ENCODE results near the gene GIT2. TPM values are rescaled to one million over a fixed set of nuclear protein-coding genes. Genes with fewer than 3 reads are reported as not detected.

The GIT2 gene
- total RNA-seq, 2 experiments from 2014 or later = 101 to 103 TPM

DNA sequence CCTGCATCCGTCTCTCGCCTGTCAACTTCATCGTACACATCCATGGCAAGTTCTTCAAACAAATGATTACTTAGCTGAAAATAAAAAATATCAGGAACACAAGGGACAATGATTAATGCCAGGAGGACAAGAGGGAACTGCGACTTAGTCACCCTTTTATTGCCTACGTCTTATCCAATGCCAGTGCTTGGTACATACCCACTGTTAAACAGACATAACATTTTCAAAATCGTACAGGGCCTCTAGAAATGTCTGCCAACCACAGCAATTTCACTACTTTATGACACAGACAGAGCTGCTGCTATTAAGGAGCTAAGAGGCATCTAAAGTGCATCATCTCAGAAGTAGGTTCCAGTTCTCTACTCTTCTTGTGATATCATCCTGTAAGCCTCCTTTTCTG lies 34.6 kb downstream of the GIT2 start:
- peaks cover 38% of the 10 kb centered on the region for H3K36me3 Mint-ChIP-seq

DNA sequence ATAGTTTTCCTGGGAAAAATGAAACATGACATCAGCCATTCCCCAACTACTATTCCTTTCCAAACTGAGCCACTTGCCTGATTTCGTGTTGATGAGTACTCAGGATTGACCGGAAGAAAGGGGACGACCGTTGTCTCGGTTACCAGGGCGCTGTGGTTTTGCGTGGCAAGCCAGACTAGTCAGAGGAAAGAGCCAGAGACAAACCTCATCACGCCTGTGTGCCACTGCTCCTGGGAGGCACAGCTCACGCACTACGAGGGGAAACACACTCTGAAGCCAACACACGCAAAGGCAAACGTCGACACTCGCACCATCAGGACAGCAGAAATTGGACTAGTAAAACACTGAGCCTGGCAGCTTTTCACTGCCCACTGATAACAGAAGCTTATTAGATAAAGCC lies 35.0 kb downstream of the GIT2 start:
- Mint-ChIP-seq H3K36me3 (peaks cover 38% of the 10 kb centered on the region), H3K27ac (no peak overlapping the region), H3K4me1 (no peaks in the 10 kb centered on the region), H3K4me3 (no peak overlapping the region), H3K9me3 (no peaks in the 10 kb centered on the region), H3K27me3 (no peaks in the 10 kb centered on the region)
- ATAC-seq (ENCODE audit: low read depth) = no peak
- POLR2A ChIA-PET = no interaction called here
- no peak for DNase-seq

More for the DNA sequence above, 34.6 kb downstream of the GIT2 start:
- Mint-ChIP-seq H3K27ac (no peak overlapping the region), H3K9me3 (no peaks in the 10 kb centered on the region), H3K4me1 (no peaks in the 10 kb centered on the region), H3K27me3 (no peaks in the 10 kb centered on the region), H3K4me3 (no peak overlapping the region)
- POLR2A ChIA-PET = no interaction called here
- no peak for ATAC-seq (ENCODE audit: low read depth)
- no peak for DNase-seq

GRCh38 chr12:109959411-109960093 lies 36.6 kb downstream of the GIT2 start:
- no peak for DNase-seq
- ATAC-seq (ENCODE audit: low read depth) = no peak
- no peaks in the 10 kb centered on the region for H3K27me3 Mint-ChIP-seq

DNA sequence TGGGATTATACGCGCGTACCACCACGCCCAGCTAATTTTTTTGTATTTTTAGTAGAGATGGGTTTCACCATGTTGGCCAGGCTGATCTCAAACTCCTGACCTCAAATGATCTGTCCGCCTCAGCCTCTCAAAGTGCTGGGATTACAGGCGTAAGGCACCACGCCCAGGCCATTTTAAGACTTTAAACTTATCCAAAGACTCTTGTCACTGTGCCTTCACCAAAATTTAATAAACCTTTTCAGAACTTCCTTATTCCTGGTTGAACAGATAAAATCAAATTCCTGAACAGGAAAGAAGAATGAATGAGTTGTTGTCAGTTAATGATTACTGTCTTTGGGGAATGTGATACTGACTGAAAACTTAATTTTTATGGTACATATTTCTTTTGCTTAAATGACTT lies 37.8 kb downstream of the GIT2 start:
- no peak for ATAC-seq (ENCODE audit: low read depth)
- H3K36me3 Mint-ChIP-seq = peaks cover 35% of the 10 kb centered on the region
- no peak overlapping the region for H3K27ac Mint-ChIP-seq
- no peak for DNase-seq
- H3K4me1 Mint-ChIP-seq = peaks cover 1% of the 10 kb centered on the region
- H3K27me3 Mint-ChIP-seq = no peaks in the 10 kb centered on the region
- H3K4me3 Mint-ChIP-seq = no peak overlapping the region
- POLR2A ChIA-PET = no interaction called here
- H3K9me3 Mint-ChIP-seq = no peaks in the 10 kb centered on the region

More at GRCh38 chr12:109959411-109960093, 36.6 kb downstream of the GIT2 start:
- Mint-ChIP-seq H3K9me3 (no peaks in the 10 kb centered on the region), H3K27ac (no peak overlapping the region), H3K4me1 (no peaks in the 10 kb centered on the region), H3K36me3 (peaks cover 32% of the 10 kb centered on the region), H3K4me3 (no peak overlapping the region)
- POLR2A ChIA-PET = no interaction called here

DNA sequence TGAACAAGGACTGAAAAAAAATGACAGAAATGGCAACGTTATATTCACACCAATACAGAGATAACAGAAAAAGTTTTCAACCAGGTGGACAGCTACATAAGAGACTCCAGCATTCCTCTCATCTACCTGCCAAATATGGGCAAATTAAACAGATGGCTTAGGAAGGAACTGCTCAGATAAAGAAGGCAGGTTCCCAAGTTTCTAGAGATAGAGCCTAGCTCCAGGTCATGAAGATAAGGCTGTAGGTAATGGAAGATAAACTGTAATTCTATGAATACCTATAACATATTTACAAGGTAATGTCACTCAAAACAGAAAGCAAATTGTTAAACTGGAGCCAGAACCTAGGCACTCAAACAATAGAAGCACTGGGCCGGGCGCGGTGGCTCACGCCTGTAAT lies 42.5 kb downstream of the GIT2 start:
- Mint-ChIP-seq H3K27ac (peak overlapping the region; percentile 58), H3K27me3 (no peaks in the 10 kb centered on the region)

DNA sequence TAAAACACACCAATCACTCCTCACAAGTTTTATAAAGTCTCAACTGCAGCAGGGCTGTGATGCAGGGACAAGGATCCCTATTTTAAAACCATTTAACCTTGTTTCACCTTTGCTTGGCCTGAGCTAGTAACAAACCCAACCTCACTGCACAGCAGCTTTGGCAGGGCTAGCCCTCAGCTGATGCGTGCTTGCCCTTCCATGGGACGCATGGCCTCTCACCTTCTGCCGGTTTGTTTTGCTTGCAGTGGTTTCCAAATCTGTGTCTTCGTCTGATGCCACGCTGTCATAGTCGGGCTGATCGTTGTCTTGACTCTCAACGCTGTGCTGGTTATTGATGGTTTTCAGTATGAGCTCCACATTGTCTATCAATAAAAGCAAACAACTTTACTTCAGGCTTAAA lies 43.3 kb downstream of the GIT2 start:
- Mint-ChIP-seq H3K4me3 (no peak overlapping the region), H3K4me1 (peaks cover 15% of the 10 kb centered on the region), H3K36me3 (peaks cover 40% of the 10 kb centered on the region), H3K27me3 (no peaks in the 10 kb centered on the region), H3K9me3 (no peaks in the 10 kb centered on the region), H3K27ac (peak overlapping the region; percentile 55)
- POLR2A ChIA-PET = no interaction called here
- DNase-seq (no peak), ATAC-seq (ENCODE audit: low read depth) (no peak)

More for the DNA sequence above, 42.5 kb downstream of the GIT2 start:
- ATAC-seq (ENCODE audit: low read depth) (no peak), DNase-seq (no peak)
- no peak overlapping the region for H3K4me3 Mint-ChIP-seq
- peaks cover 10% of the 10 kb centered on the region for H3K4me1 Mint-ChIP-seq
- H3K36me3 Mint-ChIP-seq = peaks cover 39% of the 10 kb centered on the region
- no peaks in the 10 kb centered on the region for H3K9me3 Mint-ChIP-seq
- POLR2A ChIA-PET = no interaction called here

- H3K36me3 Mint-ChIP-seq = peaks cover 45% of the 10 kb centered on the region
- H3K27ac Mint-ChIP-seq = peak overlapping the region; percentile 55
- DNase-seq (no peak), ATAC-seq (ENCODE audit: low read depth) (peak; percentile 18)
- peaks cover 20% of the 10 kb centered on the region for H3K4me1 Mint-ChIP-seq
- H3K9me3 Mint-ChIP-seq = no peaks in the 10 kb centered on the region
- H3K4me3 Mint-ChIP-seq = no peak overlapping the region
- POLR2A ChIA-PET = no interaction called here
- no peaks in the 10 kb centered on the region for H3K27me3 Mint-ChIP-seq
Measured at GRCh38 chr12:109952160-109952858, 43.9 kb downstream of the GIT2 start.

- Mint-ChIP-seq H3K27me3 (no peaks in the 10 kb centered on the region), H3K27ac (peak overlapping the region; percentile 5), H3K9me3 (no peaks in the 10 kb centered on the region), H3K4me3 (no peak overlapping the region), H3K36me3 (peaks cover 47% of the 10 kb centered on the region), H3K4me1 (peaks cover 26% of the 10 kb centered on the region)
- ATAC-seq (ENCODE audit: low read depth) (no peak), DNase-seq (no peak)
- POLR2A ChIA-PET = no interaction called here
Measured at GRCh38 chr12:109951751-109952150, 44.4 kb downstream of the GIT2 start.

DNA sequence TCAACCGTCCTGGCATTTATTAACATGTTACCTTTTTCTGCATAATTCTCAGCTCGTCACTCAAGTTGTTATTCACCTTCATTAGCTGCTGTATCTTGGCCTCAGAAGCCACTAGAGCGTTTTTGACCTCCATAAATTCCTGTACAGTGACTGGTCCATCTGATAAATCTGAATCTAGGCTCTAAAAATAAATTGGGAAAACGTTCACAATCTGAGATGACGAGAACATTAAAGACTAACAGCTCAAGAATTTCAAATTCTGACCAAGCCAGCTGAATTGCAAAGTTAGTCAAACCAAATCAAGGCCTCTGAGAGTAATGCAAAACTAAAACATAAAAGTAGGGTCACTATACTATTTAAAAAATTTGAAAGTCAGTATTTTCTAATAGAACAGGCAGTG lies 45.0 kb downstream of the GIT2 start:
- H3K27me3 Mint-ChIP-seq = no peaks in the 10 kb centered on the region
- no peak overlapping the region for H3K27ac Mint-ChIP-seq
- peaks cover 48% of the 10 kb centered on the region for H3K36me3 Mint-ChIP-seq
- DNase-seq (no peak), ATAC-seq (ENCODE audit: low read depth) (no peak)
- no peak overlapping the region for H3K4me3 Mint-ChIP-seq
- H3K4me1 Mint-ChIP-seq = peaks cover 31% of the 10 kb centered on the region
- POLR2A ChIA-PET = no interaction called here
- no peaks in the 10 kb centered on the region for H3K9me3 Mint-ChIP-seq

DNA sequence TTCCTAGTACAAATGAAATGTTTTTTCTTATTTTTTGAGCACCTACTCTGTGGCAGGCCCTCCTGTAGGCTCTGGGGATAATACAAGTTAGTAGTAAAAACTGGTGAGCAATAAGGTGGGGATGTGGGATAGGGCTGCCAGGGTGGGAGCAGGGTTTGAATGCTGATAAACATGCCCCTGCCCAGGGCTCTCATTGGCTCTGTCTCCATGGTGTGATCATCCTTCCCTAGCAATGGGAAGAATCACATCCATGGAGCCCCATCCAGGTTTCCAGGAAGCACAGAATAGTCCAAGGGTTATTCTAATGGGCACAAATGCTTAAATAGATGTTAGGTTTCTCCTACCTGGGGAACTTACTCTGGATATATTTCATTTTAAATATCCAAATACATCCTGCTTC lies 45.5 kb downstream of the GIT2 start:
- Mint-ChIP-seq H3K9me3 (no peaks in the 10 kb centered on the region), H3K36me3 (peaks cover 48% of the 10 kb centered on the region), H3K4me1 (peaks cover 31% of the 10 kb centered on the region), H3K27me3 (no peaks in the 10 kb centered on the region), H3K27ac (no peak overlapping the region), H3K4me3 (no peak overlapping the region)
- ATAC-seq (ENCODE audit: low read depth) (no peak), DNase-seq (no peak)
- POLR2A ChIA-PET = no interaction called here

- Mint-ChIP-seq H3K4me1 (peaks cover 31% of the 10 kb centered on the region), H3K27ac (no peak overlapping the region), H3K27me3 (no peaks in the 10 kb centered on the region), H3K4me3 (no peak overlapping the region), H3K36me3 (peaks cover 49% of the 10 kb centered on the region), H3K9me3 (no peaks in the 10 kb centered on the region)
- POLR2A ChIA-PET = no interaction called here
- DNase-seq (no peak), ATAC-seq (ENCODE audit: low read depth) (no peak)
Measured at GRCh38 chr12:109949089-109949488, 47.1 kb downstream of the GIT2 start.

GRCh38 chr12:109948368-109948767 lies 47.8 kb downstream of the GIT2 start:
- ATAC-seq (ENCODE audit: low read depth) = no peak
- no peak for DNase-seq
- no peaks in the 10 kb centered on the region for H3K9me3 Mint-ChIP-seq
- peaks cover 45% of the 10 kb centered on the region for H3K36me3 Mint-ChIP-seq
- no peak overlapping the region for H3K4me3 Mint-ChIP-seq
- POLR2A ChIA-PET = no interaction called here
- peak overlapping the region; percentile 31 for H3K27ac Mint-ChIP-seq
- no peaks in the 10 kb centered on the region for H3K27me3 Mint-ChIP-seq
- peaks cover 31% of the 10 kb centered on the region for H3K4me1 Mint-ChIP-seq

GRCh38 chr12:109947521-109947920 lies 48.6 kb downstream of the GIT2 start:
- Mint-ChIP-seq H3K4me1 (peaks cover 25% of the 10 kb centered on the region), H3K27me3 (no peaks in the 10 kb centered on the region), H3K9me3 (no peaks in the 10 kb centered on the region), H3K4me3 (peak overlapping the region; percentile 28), H3K27ac (no peak overlapping the region), H3K36me3 (peaks cover 42% of the 10 kb centered on the region)
- POLR2A ChIA-PET = interaction anchor here (0.7 kb wide), 1 partner anchor 11 kb away, joined by 3 read pairs; no protein-coding TSS in a partner anchor
- DNase-seq (no peak), ATAC-seq (ENCODE audit: low read depth) (no peak)

DNA sequence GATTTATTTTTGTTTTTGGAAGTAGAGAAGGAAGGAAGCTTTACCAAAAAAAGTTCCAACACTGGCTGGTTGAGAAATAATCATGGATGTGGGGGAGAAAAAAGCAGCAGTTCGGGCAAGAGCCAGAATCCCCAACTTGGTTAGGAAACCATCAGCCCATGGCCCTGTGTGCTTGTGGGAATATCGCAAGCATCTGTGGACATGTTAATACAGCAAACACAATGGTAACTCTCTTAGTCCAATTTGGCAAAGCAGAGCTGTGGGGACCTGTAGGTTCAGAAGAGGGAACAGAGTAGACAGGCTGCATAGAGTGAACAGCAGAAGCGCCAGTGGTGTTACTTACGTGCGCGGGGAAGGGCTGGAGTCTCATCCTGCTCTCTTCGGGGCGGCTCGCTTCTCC lies 49.3 kb downstream of the GIT2 start:
- Mint-ChIP-seq H3K9me3 (no peaks in the 10 kb centered on the region), H3K27me3 (no peaks in the 10 kb centered on the region), H3K4me1 (peaks cover 23% of the 10 kb centered on the region), H3K27ac (peak overlapping the region; percentile 71), H3K36me3 (peaks cover 37% of the 10 kb centered on the region), H3K4me3 (peak overlapping the region; percentile 41)
- POLR2A ChIA-PET = no interaction called here
- ATAC-seq (ENCODE audit: low read depth) = no peak
- DNase-seq = no peak

All from activated naive CD8-positive, alpha-beta T cell treated with anti-CD3 and anti-CD28 coated beads, Interleukin-2, amount 10 ng/mL, durations not matched to agents 7 days and 5 days (primary cell).